ENCODE results near the gene RPS17. TPM values are rescaled to one million over a fixed set of nuclear protein-coding genes. Genes with fewer than 3 reads are reported as not detected.
"Not testable (repeated sequence)": the region's sequence is repeated elsewhere in the genome, so short reads cannot be mapped to it uniquely, and the experiment has no call there.

RPS17 gene
- total RNA-seq, 1 donor from 2014 or later = 800 TPM

GRCh38 chr15:82531496-82532382 lies 8.5 kb downstream of the RPS17 start:
- intact Hi-C loops (cut with micrococcal nuclease) = no loop called here
- H3K4me1 ChIP-seq = peaks cover 18% of the 10 kb centered on the region
- no peak overlapping the region for H3K4me3 ChIP-seq
- H3K36me3 ChIP-seq = peaks cover 36% of the 10 kb centered on the region
- no peak for TF ChIP-seq CTCF (IDR thresholded peaks at IDR 0.05; ENCODE audit: borderline replicate concordance)
- H3K9me3 ChIP-seq (replicated peaks) = no peaks in the 10 kb centered on the region
- no peak overlapping the region for H3K27ac ChIP-seq (replicated peaks)
- no peaks in the 10 kb centered on the region for H3K27me3 ChIP-seq (ENCODE audit: low read depth)
- DNase-seq = no peak

DNA sequence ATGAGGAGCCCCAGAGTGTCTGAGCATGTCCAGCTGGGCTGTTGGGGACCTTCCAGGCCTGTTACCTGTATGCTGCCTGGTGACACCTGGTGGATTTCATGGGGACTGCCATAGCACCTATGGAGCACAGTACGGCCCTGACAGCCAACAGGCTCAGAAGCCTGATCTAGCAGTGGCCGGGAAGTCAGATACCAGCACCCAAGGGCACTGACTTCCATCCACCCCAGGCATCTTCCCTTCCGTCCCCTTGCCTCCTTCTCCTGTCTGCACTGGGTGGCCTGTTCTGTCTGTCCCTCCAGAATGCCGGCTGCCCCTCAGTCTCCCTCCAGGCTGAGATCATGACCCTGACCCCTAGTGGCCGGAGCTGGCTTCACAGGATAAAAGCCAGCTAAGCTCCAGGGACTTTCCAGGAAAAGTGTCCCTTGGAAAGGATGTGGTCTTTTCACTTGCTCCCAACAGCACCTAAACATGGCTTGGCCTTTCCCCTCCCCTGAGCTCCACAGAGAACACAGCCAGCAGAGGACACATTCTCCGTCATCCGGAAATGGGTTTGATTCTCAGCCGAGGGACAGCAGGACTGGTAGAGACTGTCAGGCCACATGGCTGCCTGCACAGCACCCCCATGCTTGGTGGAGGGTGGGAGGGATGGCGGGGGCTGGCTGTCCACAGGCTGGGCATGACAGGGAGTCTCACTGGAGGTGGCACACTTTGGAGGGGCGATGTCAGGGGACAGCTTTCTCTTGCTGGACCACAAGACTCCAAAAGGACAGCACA lies 9.5 kb downstream of the RPS17 start:
- DNase-seq = peak; percentile 55
- intact Hi-C loops (cut with micrococcal nuclease) = no loop called here
- TF ChIP-seq CTCF (IDR thresholded peaks at IDR 0.05; ENCODE audit: borderline replicate concordance) = peak; percentile 84
- peaks cover 9% of the 10 kb centered on the region for H3K4me1 ChIP-seq
- no peaks in the 10 kb centered on the region for H3K27me3 ChIP-seq (ENCODE audit: low read depth)
- H3K4me3 ChIP-seq = peak overlapping the region; percentile 32
- no peak overlapping the region for H3K27ac ChIP-seq (replicated peaks)
- H3K9me3 ChIP-seq (replicated peaks) = no peaks in the 10 kb centered on the region
- peaks cover 26% of the 10 kb centered on the region for H3K36me3 ChIP-seq

DNA sequence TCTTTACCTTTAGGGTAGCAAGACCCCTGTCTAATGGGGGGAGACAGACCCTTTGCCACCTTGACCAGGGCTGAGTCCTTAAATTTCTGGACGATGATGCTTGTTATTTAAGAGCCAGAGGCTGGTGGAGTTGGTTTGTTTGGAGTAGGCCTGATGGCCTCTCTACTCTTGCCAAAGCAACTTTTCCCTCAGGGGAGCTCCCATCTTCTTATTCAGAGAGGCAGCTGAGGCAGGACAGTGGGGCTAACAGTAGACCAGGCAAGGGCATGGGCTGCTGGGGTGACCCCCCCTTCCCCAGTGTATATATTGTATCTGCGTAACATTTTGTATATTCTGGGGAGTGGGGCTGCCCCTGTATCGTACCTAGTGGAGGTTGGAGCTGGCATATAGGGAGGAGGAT lies 10.3 kb downstream of the RPS17 start:
- Histone ChIP-seq H3K4me3 (no peak overlapping the region), H3K9me3 (replicated peaks) (no peaks in the 10 kb centered on the region), H3K27me3 (ENCODE audit: low read depth) (no peaks in the 10 kb centered on the region), H3K4me1 (peaks cover 7% of the 10 kb centered on the region), H3K27ac (replicated peaks) (no peak overlapping the region), H3K36me3 (peaks cover 18% of the 10 kb centered on the region)
- no peak for DNase-seq
- intact Hi-C loops (cut with micrococcal nuclease) = no loop called here
- no peak for TF ChIP-seq CTCF (IDR thresholded peaks at IDR 0.05; ENCODE audit: borderline replicate concordance)

DNA sequence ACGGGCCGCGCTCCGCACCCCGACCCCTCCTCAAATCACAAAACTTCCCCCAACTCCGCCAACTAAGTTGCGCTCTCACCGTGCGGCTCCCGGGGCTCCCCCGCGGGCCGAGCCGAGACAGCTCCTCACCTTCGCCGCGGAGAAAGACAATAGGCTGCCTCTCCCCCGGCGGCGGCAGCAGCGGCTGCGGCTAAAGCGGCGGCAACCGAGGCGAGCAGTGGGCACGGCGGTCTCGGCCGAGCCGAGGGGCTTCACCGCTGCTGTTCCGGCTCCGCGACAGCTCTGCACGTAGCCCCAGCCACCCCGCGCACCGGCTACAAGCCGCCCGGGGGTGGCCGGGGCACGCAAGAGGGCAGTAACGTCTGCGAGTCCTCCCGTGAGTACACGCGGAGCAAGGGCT lies 26.7 kb downstream of the RPS17 start:
- H3K4me1 ChIP-seq; intact Hi-C loops (cut with micrococcal nuclease); H3K27me3 ChIP-seq (ENCODE audit: low read depth); H3K9me3 ChIP-seq (replicated peaks); H3K36me3 ChIP-seq; DNase-seq: not testable (repeated sequence)
- peak overlapping the region; percentile 44 for H3K27ac ChIP-seq (replicated peaks)
- peak overlapping the region; percentile 59 for H3K4me3 ChIP-seq

DNA sequence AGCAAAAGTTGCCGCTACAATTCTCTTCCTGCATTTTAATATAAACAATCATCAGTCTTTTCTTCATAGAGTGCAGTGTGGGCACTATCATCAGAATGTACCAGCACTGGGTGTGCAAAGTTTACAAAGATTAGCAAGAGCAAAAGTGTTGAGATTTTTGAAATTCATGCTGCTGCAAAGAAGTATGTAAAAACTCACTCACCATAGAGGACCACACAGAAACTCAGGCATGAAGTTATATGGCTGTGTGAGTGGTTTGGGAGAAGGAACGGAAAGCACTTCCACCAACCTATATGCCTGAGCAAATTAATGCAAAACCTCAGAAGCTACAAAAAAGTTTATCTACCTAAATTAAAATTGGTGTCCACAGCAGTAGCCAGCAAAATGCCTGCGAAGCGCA lies 32.6 kb downstream of the RPS17 start:
- H3K4me3 ChIP-seq; DNase-seq; H3K27me3 ChIP-seq (ENCODE audit: low read depth); H3K9me3 ChIP-seq (replicated peaks); intact Hi-C loops (cut with micrococcal nuclease); H3K4me1 ChIP-seq; H3K27ac ChIP-seq (replicated peaks); H3K36me3 ChIP-seq: not testable (repeated sequence)

DNA sequence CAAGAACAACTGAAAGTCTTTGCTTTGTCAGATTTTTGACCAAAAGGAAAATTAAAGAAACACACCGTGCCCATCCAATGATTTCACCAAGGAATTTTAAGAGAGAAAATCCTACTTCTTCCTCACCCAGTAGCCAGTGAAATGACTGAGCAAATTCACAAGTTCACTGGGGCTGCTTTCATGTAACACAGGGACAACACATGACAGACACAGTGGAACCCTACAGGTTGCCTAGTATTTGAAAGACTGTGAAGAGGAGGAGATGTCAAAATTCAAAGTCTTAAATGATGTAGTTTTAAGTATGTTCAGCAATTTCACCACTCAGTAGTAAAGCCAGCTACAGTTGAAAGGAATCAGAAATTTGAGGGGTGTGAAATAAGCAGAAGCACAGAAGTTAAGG lies 33.2 kb downstream of the RPS17 start:
- intact Hi-C loops (cut with micrococcal nuclease); DNase-seq; H3K27ac ChIP-seq (replicated peaks); H3K27me3 ChIP-seq (ENCODE audit: low read depth); H3K36me3 ChIP-seq; H3K9me3 ChIP-seq (replicated peaks); H3K4me1 ChIP-seq; H3K4me3 ChIP-seq: not testable (repeated sequence)

- H3K9me3 ChIP-seq (replicated peaks); H3K36me3 ChIP-seq; DNase-seq; H3K27me3 ChIP-seq (ENCODE audit: low read depth); H3K4me3 ChIP-seq; H3K27ac ChIP-seq (replicated peaks); H3K4me1 ChIP-seq; intact Hi-C loops (cut with micrococcal nuclease): not testable (repeated sequence)
Measured at GRCh38 chr15:82505842-82506241, 34.4 kb downstream of the RPS17 start.

- H3K27me3 ChIP-seq (ENCODE audit: low read depth); intact Hi-C loops (cut with micrococcal nuclease); H3K4me1 ChIP-seq: not testable (repeated sequence)
Measured at GRCh38 chr15:82504074-82504473, 36.2 kb downstream of the RPS17 start.

More at GRCh38 chr15:82504074-82504473, 36.2 kb downstream of the RPS17 start:
- H3K36me3 ChIP-seq; DNase-seq; H3K27ac ChIP-seq (replicated peaks); H3K4me3 ChIP-seq; H3K9me3 ChIP-seq (replicated peaks): not testable (repeated sequence)
